Endodermal cell (in vitro differentiated cells): ENCODE measurements around the gene UBASH3B. TPM values are rescaled to one million over a fixed set of nuclear protein-coding genes. Genes with fewer than 3 reads are reported as not detected.

Source experiments
- DNase-seq: peaks from one replicate; pipeline ENCODE4 v3.0.0-alpha.2; 2017
- H3K27ac ChIP-seq: 2 replicates; pipeline ENCODE4 v1.5.1; 2013; ENCODE audit warnings: mild to moderate bottlenecking, low read depth, low read length, moderate library complexity
- H3K27me3 ChIP-seq: 2 replicates; pipeline ENCODE4 v1.6.1; 2013; ENCODE audit warnings: mild to moderate bottlenecking, low read length, moderate library complexity; ENCODE audit not compliant: insufficient read depth, control insufficient read depth, poor library complexity, severe bottlenecking
- H3K36me3 ChIP-seq: 2 replicates; pipeline ENCODE4 v1.7.0; 2013; ENCODE audit warnings: mild to moderate bottlenecking, low read length, moderate library complexity; ENCODE audit not compliant: control insufficient read depth, insufficient read depth
- H3K4me1 ChIP-seq: one replicate; pipeline ENCODE4 v1.7.0; 2013; ENCODE audit warnings: low read length; ENCODE audit not compliant: control insufficient read depth, insufficient read depth
- H3K4me3 ChIP-seq: 2 replicates; pipeline ENCODE4 v1.5.1; 2013; ENCODE audit warnings: mild to moderate bottlenecking, low read length, moderate library complexity
- H3K9ac ChIP-seq: 2 replicates; pipeline ENCODE4 v1.6.1; 2013; ENCODE audit warnings: mild to moderate bottlenecking, low read length, moderate library complexity; ENCODE audit not compliant: poor library complexity, severe bottlenecking; ENCODE audit errors: extremely low read depth
- H3K9me3 ChIP-seq: 2 replicates; pipeline ENCODE4 v1.6.1; 2013; ENCODE audit warnings: mild to moderate bottlenecking, low read length, moderate library complexity; ENCODE audit not compliant: control insufficient read depth
- H3K27ac Mint-ChIP-seq: 2 replicates; pipeline ENCODE4 v1.8.0; 2020; ENCODE audit warnings: mixed read lengths
- H3K27me3 Mint-ChIP-seq: 2 replicates; pipeline ENCODE4 v1.8.0; 2021; ENCODE audit warnings: mild to moderate bottlenecking, mixed read lengths; ENCODE audit not compliant: insufficient read depth
- H3K36me3 Mint-ChIP-seq: 2 replicates; pipeline ENCODE4 v1.8.0; 2020; ENCODE audit warnings: low read depth, mixed read lengths
- H3K4me1 Mint-ChIP-seq: 2 replicates; pipeline ENCODE4 v1.8.0; 2020; ENCODE audit warnings: mixed read lengths
- H3K4me3 Mint-ChIP-seq: 2 replicates; pipeline ENCODE4 v1.8.0; 2020; ENCODE audit warnings: mild to moderate bottlenecking, moderate library complexity, mixed read lengths
- H3K9me3 Mint-ChIP-seq: 2 replicates; pipeline ENCODE4 v1.8.0; 2020; ENCODE audit warnings: mild to moderate bottlenecking, mixed read lengths
- CTCF ChIP-seq: fragments of 200-600 bp; sonication (generic); conservative IDR thresholded peaks from 2 replicates; pipeline ENCODE4 v1.5.0; 2021; ENCODE audit warnings: antibody characterized with exemption, mild to moderate bottlenecking
- WGBS, 2 experiments: methylation state at CpG; one replicate each; pipeline versions ENCODE4 v1.1.5 to v1.1.7; 2013; ENCODE audit warnings: missing lambda C conversion rate in 2 of 2, mixed read lengths in 1 of 2; ENCODE audit not compliant: insufficient coverage in 1 of 2, insufficient read length in 1 of 2; 5-methylcytosine and 5-hydroxymethylcytosine counted together
- total RNA-seq, 2 donors: library from RNA; stranded (reverse); fragmentation: NEBNext Ultra II Directional in 1 of 2; extraction: Animal tissue kit (Norgen Biotek cat#: 25700) in 1 of 2; gene quantifications; 2 replicates in 1 of 2; 3 replicates in 1 of 2; pipeline ENCODE4 v1.2.1, GENCODE V29; 2021

UBASH3B gene
- total RNA-seq, 2 donors from 2014 or later = 6.0 to 9.0 TPM

- H3K9me3 ChIP-seq = no peaks in the 10 kb centered on the region
- DNase-seq = no peak
- H3K27ac Mint-ChIP-seq = no peak overlapping the region
- H3K4me1 ChIP-seq = peaks cover 5% of the 10 kb centered on the region
- no peak overlapping the region for H3K4me3 Mint-ChIP-seq
- H3K27me3 Mint-ChIP-seq = no peaks in the 10 kb centered on the region
- no peaks in the 10 kb centered on the region for H3K36me3 Mint-ChIP-seq
- 67 to 70% methylated on average over 4 to 5 of the region's 5 CpGs for WGBS, 2 experiments
- TF ChIP-seq CTCF = no peak
- H3K27ac ChIP-seq = no peak overlapping the region
- H3K4me1 Mint-ChIP-seq = peaks cover 13% of the 10 kb centered on the region
- no peaks in the 10 kb centered on the region for H3K9me3 Mint-ChIP-seq
- H3K36me3 ChIP-seq = no peaks in the 10 kb centered on the region
- no peak overlapping the region for H3K4me3 ChIP-seq
- peaks cover 15% of the 10 kb centered on the region for H3K27me3 ChIP-seq
- H3K9ac ChIP-seq = no peak overlapping the region
Measured at GRCh38 chr11:122737951-122738693, 82.6 kb downstream of the UBASH3B start.

GRCh38 chr11:122741613-122742300 is 86.2 kb downstream of the UBASH3B start:
- no peaks in the 10 kb centered on the region for H3K9me3 ChIP-seq
- H3K27ac Mint-ChIP-seq = no peak overlapping the region
- peaks cover 17% of the 10 kb centered on the region for H3K4me1 Mint-ChIP-seq
- no peak for TF ChIP-seq CTCF
- DNase-seq = no peak
- no peaks in the 10 kb centered on the region for H3K36me3 ChIP-seq
- no peak overlapping the region for H3K9ac ChIP-seq
- no peaks in the 10 kb centered on the region for H3K27me3 Mint-ChIP-seq
- no peak overlapping the region for H3K27ac ChIP-seq
- 83 to 87% methylated on average over 10 to 12 of the region's 12 CpGs for WGBS, 2 experiments
- H3K4me3 ChIP-seq = no peak overlapping the region
- no peaks in the 10 kb centered on the region for H3K36me3 Mint-ChIP-seq
- peaks cover 3% of the 10 kb centered on the region for H3K4me1 ChIP-seq
- H3K27me3 ChIP-seq = peaks cover 9% of the 10 kb centered on the region
- H3K9me3 Mint-ChIP-seq = no peaks in the 10 kb centered on the region
- no peak overlapping the region for H3K4me3 Mint-ChIP-seq

GRCh38 chr11:122742301-122743018 is 86.9 kb downstream of the UBASH3B start:
- no peak for TF ChIP-seq CTCF

More at GRCh38 chr11:122742301-122743018, 86.9 kb downstream of the UBASH3B start:
- WGBS, 2 experiments = 83 to 96% methylated on average over 6 to 11 of the region's 11 CpGs
- no peak overlapping the region for H3K9ac ChIP-seq
- H3K4me3 Mint-ChIP-seq = no peak overlapping the region
- H3K27ac Mint-ChIP-seq = no peak overlapping the region
- H3K4me1 ChIP-seq = peaks cover 3% of the 10 kb centered on the region
- no peak overlapping the region for H3K27ac ChIP-seq
- H3K9me3 ChIP-seq = no peaks in the 10 kb centered on the region
- H3K36me3 Mint-ChIP-seq = no peaks in the 10 kb centered on the region
- H3K4me3 ChIP-seq = no peak overlapping the region
- H3K27me3 ChIP-seq = peaks cover 9% of the 10 kb centered on the region
- DNase-seq = no peak
- no peaks in the 10 kb centered on the region for H3K27me3 Mint-ChIP-seq
- no peaks in the 10 kb centered on the region for H3K36me3 ChIP-seq
- H3K4me1 Mint-ChIP-seq = peaks cover 23% of the 10 kb centered on the region
- H3K9me3 Mint-ChIP-seq = no peaks in the 10 kb centered on the region
